HL-60/S4 treated with phorbol 12-myristate 13-acetate at 8.2 ng/mL for 4 days and 3 days (cell line): Measurements from ENCODE around the gene ADGRV1.
"Not testable (repeated sequence)": the region's sequence is repeated elsewhere in the genome, so short reads cannot be mapped to it uniquely, and the experiment has no call there.

Experiments used
- in situ Hi-C: fragments of 300-500 bp; cut with MboI; formaldehyde crosslinking; loops from 2 replicates; pipeline ENCODE4 v1.15.0; 2022; ENCODE audit warnings: low sequenced_read_pairs

ADGRV1 gene

GRCh38 chr5:90802474-90803317, 244.1 kb downstream of the ADGRV1 start:
- in situ Hi-C loops: no loop called here

DNA sequence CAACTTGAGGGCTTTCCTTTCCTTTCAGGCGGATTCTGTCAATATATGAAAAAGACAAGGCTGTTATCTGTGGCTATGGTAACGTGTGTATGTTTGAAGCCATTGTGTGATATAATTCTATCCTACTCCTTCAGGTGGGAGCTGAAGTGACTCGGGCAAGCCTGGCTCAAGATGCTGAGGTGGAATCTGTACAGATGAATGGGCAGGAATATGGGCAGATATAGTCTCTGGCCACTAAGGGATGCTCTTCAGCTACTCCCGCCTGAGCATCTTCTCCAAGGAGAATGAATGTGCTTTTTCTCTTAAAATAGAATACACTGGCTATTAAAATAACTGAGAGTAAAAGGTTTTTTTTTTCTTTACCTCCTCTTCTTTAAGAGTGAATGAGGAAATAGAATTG, 244.8 kb downstream of the ADGRV1 start:
- in situ Hi-C loops: no loop called here

DNA sequence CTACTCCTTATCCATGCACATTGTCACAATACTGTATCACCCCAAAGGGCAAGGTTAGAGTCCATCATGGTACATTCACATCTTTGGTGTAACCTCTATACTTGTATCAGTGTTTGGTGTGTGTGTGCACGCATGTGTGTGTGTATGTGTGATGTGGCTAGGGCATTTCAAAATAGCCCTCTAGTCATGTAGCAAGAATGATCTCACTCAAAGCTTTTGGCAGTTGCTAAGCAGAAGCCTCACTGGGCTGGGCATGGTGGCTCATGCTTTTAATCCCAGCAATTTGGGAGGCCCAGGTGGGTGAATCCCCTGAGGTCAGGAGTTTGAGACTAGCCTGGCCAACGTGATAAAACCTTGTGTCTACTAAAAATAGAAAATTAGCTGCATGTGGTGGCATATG, 245.3 kb downstream of the ADGRV1 start:
- in situ Hi-C loops: no loop called here

GRCh38 chr5:90807496-90807895, 248.9 kb downstream of the ADGRV1 start:
- in situ Hi-C loops: no loop called here

DNA sequence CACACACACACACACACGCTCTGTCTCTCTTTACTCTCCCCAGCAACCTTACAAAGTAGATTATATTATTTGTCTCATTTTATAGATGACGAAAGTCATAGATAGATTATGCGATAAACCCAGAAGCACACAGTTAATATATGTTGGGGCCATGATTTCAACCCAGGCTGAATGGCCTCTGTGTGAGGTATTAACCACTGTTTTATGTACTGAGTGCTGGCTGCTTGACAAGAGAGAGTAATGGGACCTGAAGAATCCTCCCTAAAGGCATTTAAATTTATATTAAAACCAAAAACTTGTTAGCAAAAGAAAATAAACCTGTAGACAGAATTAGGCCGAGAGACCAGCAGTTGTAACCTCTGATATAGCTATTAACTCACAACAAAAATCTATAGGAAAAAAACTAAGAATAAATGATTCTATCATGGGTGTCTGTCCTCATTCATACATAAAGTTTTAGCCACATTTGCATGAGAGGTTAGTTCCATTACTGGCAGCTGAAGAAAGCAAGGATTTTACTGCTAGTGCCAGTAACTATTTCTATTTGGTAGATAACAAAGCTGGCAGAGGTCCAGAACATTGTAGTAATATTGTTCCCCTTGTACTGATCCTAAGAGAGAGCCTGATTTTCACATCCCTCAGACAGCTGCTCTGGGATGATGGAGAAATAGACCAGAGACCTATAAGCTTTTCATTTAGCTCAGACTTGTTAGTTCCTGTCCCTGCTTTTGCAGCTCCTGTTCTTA, 250.9 kb downstream of the ADGRV1 start:
- in situ Hi-C loops: no loop called here

DNA sequence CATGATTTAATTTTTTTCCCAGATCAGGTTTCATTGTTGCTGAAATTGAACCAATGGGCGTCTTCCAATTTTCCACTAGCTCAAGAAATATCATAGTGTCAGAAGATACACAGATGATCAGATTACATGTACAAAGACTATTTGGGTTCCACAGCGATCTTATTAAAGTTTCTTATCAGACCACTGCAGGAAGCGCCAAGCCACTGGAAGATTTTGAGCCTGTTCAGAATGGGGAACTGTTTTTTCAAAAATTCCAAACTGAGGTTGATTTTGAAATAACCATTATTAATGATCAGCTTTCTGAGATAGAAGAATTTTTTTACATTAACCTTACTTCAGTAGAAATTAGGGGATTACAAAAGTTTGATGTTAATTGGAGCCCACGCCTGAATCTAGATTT, 251.6 kb downstream of the ADGRV1 start:
- in situ Hi-C loops: no loop called here

DNA sequence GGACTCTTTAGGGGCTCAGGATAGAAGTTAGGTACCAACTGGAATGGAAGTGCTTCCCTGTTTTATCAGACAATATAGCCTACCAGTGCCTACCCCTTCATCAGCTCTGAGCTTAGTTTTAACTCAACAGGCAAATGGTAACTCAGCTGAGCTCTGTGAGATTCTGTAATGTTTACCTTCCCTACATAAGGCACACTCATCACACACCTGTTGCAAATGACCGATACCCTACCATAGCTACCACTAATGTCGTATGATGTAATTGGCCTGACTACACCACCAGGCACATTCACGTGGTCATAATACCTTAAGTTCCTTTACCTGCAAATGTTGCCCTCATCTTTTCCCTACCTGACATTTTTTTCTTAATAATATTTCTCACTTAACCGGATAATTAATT, 254.8 kb downstream of the ADGRV1 start:
- in situ Hi-C loops: no loop called here

GRCh38 chr5:90822062-90822461, 263.5 kb downstream of the ADGRV1 start:
- in situ Hi-C loops: not testable (repeated sequence)

GRCh38 chr5:90824436-90824835, 265.8 kb downstream of the ADGRV1 start:
- in situ Hi-C loops: no loop called here

DNA sequence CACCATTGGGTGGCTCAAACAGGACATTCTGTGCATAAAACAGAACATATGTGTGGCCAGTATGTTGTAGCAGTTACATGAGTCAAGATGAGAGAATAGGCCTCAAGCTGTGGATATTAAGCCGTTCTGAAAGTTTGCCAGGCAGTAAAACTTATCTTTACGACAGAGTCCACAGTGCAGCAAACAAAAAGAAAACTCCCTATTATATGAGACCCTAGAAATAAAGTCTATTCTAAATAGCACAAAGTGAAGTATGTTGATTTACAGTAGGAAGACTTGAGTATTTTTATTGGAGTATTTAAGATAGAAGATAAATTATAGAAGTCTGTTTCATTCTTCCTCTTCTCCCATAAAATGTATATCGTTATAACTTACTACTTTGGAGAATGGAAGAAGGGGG, 271.5 kb downstream of the ADGRV1 start:
- in situ Hi-C loops: no loop called here

DNA sequence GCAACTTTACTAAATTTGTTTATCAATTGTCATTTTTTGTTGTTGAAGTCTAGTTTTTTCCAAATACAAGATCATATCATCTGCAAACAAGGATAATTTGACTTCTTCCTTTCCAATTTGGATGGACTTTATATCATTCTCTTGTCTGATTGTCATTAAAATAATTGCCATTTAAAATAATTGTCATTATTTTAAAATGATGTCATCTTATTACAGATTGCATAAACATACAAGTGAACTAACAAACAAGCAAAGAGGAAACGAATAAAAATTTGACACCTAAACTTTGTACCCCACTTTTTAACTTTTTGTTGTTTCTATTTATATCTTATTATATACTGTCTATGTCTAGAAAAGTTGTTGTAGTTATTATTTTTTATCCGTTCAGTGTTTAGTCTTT, 275.2 kb downstream of the ADGRV1 start:
- in situ Hi-C loops: no loop called here

GRCh38 chr5:90834711-90835110, 276.1 kb downstream of the ADGRV1 start:
- in situ Hi-C loops: no loop called here

DNA sequence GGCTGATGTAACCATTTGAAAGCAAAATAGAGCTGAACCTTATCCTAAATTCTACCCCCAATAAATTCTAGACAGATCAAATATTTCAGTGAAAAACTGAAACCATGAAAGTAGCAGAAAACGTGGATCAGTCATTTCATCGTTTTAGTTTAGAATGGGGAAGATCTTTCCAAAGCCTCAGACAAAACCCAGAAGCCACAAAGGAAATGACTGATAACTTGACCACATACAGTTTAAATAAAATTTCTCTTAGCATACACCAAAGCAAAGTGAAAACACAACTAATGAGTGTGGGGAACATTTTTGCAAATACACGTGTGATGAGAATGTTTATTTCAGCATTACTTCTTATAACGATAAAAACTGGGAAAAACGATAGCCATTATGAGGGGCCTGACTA, 284.8 kb downstream of the ADGRV1 start:
- in situ Hi-C loops: no loop called here

DNA sequence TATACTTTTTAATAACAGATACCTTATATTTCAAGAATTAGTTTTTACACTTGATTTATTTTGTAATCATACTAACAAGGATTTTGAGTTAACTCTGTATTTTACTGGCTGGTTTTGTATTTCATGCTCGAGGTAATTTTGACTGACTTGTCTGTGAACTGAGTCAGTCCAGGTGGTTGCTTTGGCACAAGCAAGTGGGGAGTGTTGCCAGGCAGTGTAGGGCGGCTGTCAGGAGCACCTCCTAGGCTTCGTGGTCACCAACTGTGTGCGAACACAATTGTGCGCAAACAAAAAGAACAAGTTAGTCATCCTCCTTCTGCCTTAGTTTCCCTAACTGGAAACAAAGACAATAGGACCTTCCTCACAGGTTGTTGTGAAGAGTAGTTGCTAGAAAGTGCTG, 286.3 kb downstream of the ADGRV1 start:
- in situ Hi-C loops: no loop called here

- in situ Hi-C loops: no loop called here
Measured at GRCh38 chr5:90845723-90846554, 287.3 kb downstream of the ADGRV1 start.

GRCh38 chr5:90847606-90848005, 289.0 kb downstream of the ADGRV1 start:
- in situ Hi-C loops: not testable (repeated sequence)

DNA sequence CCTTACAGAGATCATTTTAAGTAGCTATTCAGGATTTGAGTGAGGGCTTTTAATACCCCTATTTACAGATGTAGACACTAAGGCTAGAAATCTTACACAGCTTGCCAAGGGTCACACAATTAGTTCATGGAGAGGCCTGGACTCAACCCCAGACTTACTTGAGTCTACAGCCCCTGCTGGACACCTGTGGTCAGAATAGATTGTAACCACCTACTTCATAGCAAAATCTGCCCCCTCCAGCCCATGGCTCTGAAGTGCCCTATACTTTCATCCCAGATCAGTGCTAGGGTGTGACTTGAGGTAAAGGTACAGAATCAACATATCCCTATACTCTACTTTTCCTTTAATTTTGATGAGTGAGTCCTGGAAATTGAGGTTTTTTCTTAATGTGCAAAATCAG, 291.3 kb downstream of the ADGRV1 start:
- in situ Hi-C loops: no loop called here

DNA sequence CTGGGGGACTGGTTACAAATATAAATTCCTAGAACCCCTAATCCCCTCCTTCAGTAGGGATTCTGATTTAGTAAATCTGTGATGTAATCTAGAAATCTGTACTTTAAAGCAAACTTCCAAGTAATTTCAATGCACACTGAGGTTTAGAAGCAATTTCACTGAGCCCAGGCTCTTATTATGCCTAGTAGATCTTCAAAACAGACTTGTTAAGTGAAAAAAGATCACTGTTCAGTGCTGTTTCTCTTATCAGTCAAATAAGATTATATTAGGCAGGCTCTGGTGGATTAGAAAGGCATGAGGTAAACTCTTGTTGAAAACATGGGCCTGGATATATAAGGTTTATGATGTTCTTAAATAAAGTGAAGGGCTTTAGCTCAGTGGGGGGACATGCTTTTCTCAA, 293.9 kb downstream of the ADGRV1 start:
- in situ Hi-C loops: no loop called here

DNA sequence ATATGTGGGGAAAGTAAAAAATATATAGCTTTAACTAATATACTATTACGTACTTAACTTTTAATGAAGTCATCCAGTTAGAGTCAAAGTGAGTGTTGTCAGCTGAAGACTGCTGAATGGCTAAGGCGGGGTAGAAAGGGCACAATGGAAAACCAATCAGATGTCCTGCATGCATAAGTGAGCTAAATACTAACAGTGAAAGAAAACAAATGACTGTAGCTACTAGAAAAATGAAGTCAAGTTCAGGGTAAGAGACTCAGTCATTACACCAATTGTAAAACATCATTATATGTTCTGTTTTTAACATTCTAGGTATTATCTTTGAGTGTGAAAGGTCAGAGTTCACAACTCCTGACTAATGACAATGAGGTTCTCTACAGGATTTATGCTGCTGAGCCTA, 295.2 kb downstream of the ADGRV1 start:
- in situ Hi-C loops: no loop called here

DNA sequence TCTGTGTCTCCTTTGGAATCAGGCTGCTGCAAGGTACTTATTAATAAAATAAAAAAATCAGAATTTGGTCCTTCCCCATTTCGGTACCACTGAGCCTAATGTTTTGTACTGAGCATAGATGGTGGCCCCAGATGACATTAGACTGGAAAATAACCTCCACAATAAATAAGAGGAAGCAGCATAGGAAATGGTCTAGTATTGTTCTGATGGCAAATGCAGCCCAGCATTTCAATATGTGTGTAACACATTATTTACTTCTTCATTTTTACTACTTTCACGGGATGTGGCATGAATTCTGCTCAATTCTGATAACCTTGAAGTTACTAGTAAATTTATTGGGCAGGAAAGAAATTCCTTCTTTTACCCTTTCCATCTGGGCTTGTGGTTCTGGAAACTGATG, 295.6 kb downstream of the ADGRV1 start:
- in situ Hi-C loops: no loop called here

DNA sequence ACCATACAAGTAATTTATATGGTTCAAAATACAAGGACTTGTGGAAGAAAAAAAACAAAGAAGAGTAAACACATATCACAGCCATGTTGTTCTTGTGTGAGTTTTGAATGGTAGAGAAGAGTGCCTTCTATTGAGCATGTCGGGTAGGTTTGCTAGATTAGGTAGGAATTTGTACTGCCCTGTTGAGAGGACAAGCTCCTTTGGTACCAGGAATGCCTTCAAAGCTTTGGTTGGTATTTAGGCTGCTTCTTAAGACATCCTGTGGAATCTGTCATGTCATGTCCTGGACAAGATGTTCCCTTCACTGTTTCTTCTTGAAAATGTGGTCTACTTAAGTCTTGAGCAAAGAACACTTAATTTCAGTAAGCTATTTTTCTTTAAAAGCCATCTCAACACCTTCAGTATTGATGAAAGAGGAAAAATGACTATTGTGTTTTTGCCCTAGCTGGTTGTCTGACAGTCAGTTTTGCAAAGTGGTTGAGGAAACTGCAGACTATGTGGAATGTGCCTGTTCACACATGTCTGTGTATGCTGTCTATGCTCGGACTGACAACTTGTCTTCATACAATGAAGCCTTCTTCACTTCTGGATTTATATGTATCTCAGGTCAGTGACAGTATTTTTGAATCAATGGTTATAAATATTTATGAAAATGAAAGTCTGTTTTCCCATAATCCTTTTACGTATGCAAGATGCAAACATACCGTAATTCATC, 296.9 kb downstream of the ADGRV1 start:
- in situ Hi-C loops: no loop called here
